Activated CD8-positive, alpha-beta memory T cell treated with anti-CD3 and anti-CD28 coated beads for 1 hour (primary cell): ENCODE data around the gene HTR1E.
"Not testable (repeated sequence)": the region's sequence is repeated elsewhere in the genome, so short reads cannot be mapped to it uniquely, and the experiment has no call there.

Experiments
- DNase-seq, 2 donors: peaks; one replicate each; pipeline ENCODE4 v3.0.0-alpha.2; 2020; ENCODE audit warnings: low read depth in 1 of 2; ENCODE audit errors: extremely low read depth in 1 of 2

The HTR1E gene

DNA sequence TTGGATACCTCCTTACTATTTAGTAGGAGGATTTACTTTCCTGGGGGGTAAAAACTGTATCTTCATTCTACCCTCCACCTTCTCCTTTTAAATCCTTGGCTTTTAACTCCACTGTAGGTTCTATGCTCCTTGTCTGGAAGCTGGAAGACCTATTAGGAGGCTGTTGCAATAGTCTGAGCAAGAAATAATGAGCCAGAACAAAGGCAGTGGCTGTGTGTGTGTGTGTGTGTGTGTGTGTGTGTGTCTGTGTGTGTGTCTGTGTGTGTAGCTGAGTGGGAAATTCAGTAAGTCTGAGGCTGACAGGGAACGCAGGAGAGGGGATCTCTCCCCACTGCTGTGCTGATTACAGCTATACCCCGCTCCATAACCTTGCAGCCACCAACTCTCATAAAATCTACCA, 35.8 kb downstream of the HTR1E start:
- no peak for DNase-seq

DNA sequence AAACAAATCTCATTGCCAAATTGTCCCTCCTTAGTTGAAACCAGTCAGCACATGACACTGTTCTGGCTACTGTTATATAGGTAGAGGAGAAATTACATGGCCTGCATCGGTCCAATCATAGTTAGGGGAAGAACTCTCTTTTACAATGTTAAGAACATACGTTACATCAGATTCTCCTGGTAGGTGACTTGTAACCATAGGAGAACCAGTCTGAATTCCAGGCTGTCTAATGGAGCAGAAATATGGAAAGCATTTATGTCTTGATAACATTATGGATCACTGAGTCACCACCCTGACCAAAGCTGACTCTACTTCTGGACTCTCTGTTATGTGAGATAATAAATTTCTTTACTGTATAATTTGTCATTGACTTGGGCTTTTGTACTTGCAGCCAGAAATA, 40.9 kb downstream of the HTR1E start:
- DNase-seq, result no peak

- no peak for DNase-seq
Measured at GRCh38 chr6:87001494-87001893, 64.2 kb downstream of the HTR1E start.

GRCh38 chr6:87002391-87002790, 65.1 kb downstream of the HTR1E start:
- not testable (repeated sequence) for DNase-seq

DNA sequence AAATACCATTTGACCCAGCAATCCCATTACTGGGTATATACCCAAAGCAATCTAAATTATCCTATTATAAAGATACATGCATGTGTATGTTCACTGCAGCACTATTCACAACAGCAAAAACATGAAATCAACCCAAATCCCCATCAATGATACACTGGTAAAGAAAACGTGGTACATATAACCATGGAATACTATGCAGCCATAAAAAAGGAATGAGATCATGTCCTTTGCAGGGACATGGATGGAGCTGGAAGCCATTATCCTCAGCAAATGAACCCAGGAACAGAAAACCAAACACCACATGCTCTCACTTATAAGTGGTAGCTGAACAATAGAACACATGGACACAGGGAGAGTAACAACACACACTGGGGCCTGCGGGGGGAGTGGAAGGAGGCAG, 69.2 kb downstream of the HTR1E start:
- not testable (repeated sequence) for DNase-seq

GRCh38 chr6:87009581-87009980, 72.3 kb downstream of the HTR1E start:
- DNase-seq, result not testable (repeated sequence)

DNA sequence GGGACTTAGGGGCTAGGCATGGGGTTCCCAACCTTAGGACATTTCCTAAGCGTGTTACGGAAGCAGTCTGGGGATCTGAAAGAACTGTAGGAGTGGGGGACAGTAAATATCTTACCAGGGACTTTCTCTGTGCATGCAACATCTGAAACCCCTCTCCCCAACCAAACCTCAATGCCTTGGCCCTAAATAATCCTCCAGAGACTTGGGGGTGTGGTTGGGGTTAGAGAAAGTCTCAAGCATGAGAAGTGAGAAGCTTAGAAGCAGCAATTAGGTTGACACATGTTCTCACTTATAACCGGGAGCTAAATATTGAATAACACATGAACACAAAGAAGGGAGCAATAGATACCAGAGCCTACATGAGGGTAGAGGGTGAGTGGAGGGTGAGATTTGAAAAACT, 74.7 kb downstream of the HTR1E start:
- no peak for DNase-seq

DNA sequence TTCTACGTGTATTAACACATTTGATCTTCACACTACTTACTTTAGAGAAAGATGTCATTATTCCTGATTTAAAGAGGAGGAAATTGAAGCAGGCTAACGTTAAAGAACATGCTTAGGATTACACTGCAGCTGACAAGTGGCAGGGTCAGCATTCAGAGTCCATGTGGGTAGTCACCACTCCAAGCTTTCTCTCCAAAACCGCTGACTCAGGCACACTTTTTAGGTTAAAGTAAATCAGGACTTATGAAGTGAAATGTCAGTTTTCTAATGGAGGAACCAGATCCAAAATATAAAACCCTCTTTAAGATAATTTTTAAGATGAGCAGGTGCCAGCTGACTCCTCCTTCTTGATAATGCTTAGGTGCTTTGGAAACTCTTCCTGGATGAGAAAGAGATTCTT, 75.4 kb downstream of the HTR1E start:
- no peak for DNase-seq

DNA sequence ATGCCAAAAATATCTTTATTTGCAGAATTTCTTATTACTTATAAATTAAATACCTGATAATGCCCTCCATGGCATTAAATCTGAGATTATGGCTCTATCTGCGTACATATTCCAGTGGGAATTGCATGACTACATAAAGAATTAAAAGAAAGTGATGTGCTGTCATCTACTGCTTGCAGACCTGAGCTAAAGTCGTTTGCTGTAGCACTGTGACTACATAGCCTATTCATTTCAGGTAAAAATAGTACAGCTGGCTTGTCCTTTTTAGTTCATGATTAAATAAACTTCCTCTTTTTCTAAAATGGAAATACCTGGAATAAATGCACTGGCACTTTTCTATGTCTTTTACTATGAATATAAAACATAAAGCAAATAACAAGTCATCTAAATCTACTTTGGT, 79.4 kb downstream of the HTR1E start:
- DNase-seq, result no peak

- no peak for DNase-seq
Measured at GRCh38 chr6:87027021-87027420, 89.7 kb downstream of the HTR1E start.

DNA sequence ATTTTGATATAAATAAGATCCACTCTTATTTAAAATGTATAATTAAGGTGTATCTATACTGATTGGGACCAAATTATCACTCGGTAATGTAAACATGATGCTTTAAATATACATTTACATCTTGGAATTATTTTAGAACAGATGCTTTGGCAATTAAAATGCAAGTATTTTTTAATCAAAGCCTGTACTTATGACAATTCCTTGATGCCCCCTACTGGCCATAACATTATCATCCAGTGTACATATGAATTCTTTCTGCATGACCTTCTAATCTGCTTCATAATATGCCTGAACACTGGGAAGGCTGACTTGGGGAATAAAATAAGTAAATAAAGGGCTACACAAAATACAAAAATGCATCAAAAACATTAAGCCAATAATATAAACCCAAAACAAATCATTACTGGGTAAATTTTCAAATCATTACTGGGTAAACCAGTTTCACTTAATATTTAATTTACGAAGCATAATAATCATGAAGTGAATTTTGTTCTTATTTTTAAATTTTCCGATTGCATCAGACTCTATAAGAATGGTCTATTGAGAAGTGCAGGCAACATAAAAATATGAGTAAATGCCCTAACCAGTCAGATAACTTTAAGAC, 92.5 kb downstream of the HTR1E start:
- no peak for DNase-seq

DNA sequence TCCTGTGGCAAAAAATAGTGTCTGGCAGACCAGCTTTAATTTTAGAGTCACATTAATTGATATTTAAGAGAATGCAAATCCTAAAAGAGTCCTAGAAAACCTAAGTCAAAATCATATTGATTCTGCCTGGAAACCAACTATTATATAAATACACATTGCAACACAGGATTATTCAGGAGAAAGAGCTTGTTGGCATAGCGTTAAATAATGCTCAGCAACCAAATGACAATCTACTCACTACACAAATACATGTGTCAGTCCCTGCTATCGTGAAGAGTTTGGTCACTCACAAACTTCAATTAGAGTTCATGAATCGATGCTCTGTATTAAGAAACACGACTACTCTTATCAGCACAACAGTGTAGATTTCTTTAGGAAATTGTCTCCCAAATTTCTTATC, 103.4 kb downstream of the HTR1E start:
- no peak for DNase-seq

DNA sequence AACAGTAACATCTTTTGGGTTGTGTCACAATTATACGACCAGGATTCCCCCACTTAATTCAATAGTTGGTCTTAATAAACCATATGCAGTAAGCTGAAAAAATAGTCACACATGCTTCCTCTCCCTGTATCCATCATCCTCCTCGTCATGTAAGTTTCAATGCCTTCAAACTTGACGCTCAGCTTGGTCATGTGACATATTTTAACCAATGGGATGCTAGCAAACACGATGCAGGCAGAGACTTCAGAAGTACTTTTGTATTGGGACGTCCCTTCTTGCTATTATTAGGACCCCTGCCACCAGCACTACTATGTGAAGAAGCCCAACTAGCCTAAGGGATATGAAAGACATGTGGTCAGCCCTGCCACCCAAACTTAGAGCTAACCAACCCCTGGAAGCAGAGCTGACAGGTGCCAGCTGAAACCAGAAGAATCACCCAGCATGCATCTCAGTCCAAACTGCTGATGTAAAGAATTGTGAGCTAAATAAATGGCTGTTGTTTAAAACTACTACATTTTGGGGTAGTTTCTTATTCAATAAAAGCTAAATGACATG, 108.3 kb downstream of the HTR1E start:
- DNase-seq, result no peak

GRCh38 chr6:87049779-87050178, 112.5 kb downstream of the HTR1E start:
- no peak for DNase-seq

DNA sequence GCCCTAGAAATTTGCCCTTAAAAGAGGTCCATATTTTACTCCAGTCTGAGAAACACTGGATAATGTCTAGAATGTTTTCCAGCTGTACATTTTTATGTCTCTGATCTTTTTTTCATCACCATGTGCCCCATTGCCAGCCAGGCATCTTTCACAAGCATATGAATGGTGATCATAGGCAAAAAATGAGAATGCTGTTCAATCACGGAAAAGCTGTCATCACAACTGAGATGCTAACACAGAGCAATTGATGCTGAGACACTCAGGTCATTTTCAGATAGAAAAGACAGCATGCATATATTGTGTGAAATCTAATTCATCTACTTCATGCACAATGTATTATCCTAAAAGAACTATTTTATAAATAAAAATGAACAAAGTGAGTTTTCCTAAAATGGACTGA, 116.0 kb downstream of the HTR1E start:
- DNase-seq, result no peak

DNA sequence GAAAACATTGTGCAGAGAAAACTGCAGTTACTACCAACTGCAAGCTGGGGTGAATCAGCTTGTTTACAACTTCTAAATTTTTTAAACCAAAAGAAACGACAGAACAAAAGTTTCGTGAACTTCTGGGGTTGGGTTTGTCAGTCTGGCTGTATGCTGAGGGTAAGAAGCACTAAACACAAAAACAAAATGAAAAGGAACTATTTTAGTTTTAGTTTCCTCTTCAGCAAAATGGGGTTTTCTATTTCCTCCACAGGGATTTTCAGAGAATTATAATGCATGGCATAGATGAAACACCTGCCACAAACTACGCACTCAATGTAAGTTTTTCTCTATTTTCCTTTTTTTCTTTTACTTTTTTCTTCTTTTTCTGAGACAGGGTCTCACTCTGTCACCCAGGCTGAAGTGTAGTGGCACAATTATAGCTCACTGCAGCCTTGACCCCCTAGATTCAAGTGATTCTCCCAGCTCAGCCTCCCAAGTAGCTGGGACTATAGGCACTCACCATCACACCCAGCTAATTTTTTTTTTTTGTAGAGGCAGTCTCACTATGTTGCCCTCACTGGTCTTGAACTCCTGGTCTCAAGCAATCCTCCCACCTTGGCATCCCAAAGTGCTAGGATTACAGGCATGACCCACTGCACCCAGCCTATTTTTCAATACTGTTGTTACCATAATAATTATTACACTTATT, 117.0 kb downstream of the HTR1E start:
- DNase-seq, result no peak

- DNase-seq, result no peak
Measured at GRCh38 chr6:87059943-87060342, 122.6 kb downstream of the HTR1E start.

DNA sequence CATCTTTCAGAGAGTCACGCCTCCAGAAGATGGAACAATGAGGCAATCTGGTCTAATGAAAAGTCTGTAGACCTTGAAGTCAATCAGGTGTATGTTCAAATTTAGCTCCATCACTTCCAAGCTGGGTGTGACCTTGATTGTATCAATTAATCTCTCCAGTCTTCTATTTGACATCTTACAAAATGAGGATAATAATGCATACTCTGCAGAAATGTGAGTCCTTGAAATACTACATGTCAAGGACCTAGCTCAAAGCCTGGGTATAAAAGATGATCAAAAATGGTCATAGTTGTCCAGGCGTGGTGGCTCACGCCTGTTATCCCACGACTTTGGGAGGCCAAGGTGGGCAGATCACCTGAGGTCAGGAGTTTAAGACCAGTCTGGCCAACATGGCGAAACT, 127.8 kb downstream of the HTR1E start:
- no peak for DNase-seq
